Hematopoietic multipotent progenitor cell treated with erythropoietin and hydrocortisone succinate and interleukin-3 and kit ligand, for 4 days (in vitro differentiated cells): ENCODE data around the gene QRICH2.
"Not testable (repeated sequence)": the region's sequence is repeated elsewhere in the genome, so short reads cannot be mapped to it uniquely, and the experiment has no call there.

Source experiments
- DNase-seq: peaks from one replicate; pipeline ENCODE4 v3.0.0-alpha.2; 2015

The QRICH2 gene

DNA sequence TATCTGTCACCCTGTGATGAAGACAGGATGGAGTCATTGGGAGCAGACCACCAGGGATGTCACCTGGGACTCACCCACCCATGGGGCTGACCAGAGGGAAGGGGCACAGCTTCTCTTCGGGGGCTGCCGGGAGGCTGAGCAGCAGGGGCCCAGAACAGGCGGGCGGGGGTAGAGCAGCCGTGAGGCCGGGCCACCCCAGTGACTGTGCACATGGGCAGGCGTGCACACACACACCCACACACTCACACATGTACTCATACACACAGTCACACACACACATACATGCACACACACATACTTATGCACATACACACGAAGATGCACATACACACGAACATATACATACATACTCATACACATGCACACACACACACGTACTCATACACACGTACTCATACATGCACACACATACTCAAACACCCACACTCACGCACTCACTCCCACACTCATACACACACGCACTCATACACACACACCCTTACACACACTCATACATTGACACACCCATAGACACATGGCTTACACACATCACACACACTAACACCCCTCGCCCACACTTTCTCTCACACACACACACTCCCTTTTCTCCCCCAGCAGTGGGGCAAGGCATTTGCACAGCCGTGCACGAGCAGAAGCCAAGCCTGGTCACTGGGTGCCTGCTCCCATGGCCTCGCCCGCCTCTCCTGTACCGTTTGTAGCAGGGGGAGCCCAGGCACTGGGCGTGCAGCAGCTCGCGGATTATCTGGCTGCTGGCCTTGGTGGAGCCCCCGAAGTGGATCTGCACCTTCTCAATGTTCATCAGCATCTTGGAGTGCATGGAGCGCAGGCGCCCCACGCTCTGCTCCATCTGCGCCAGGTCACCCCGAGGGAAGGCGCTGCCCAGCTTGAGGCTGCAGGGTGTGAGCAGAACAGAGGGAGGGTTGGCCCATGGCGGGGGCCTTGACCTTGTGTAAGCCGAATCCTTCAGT is 30.5 kb downstream of the QRICH2 start:
- no peak for DNase-seq

GRCh38 chr17:76276461-76277299 is 31.4 kb downstream of the QRICH2 start:
- DNase-seq: no peak

DNA sequence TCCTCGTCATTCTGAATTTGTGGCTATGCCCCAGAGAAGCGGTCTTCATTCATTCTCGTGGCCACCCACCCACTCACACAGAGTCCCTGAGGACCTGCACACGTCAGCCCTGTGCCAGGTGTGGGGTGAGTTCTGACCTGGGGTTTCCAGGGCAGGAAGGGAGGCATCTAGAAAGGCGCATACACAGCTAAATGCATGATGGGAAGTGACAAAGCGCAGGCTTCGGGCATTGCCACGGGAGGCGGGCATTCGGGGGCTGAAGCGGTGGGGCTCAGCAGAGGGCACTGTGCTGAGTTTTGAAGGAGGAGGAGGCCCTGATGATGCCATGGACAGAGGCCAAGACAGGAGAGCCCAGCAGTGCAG is 32.0 kb downstream of the QRICH2 start:
- no peak for DNase-seq

GRCh38 chr17:76275382-76276068 is 32.6 kb downstream of the QRICH2 start:
- DNase-seq: no peak

DNA sequence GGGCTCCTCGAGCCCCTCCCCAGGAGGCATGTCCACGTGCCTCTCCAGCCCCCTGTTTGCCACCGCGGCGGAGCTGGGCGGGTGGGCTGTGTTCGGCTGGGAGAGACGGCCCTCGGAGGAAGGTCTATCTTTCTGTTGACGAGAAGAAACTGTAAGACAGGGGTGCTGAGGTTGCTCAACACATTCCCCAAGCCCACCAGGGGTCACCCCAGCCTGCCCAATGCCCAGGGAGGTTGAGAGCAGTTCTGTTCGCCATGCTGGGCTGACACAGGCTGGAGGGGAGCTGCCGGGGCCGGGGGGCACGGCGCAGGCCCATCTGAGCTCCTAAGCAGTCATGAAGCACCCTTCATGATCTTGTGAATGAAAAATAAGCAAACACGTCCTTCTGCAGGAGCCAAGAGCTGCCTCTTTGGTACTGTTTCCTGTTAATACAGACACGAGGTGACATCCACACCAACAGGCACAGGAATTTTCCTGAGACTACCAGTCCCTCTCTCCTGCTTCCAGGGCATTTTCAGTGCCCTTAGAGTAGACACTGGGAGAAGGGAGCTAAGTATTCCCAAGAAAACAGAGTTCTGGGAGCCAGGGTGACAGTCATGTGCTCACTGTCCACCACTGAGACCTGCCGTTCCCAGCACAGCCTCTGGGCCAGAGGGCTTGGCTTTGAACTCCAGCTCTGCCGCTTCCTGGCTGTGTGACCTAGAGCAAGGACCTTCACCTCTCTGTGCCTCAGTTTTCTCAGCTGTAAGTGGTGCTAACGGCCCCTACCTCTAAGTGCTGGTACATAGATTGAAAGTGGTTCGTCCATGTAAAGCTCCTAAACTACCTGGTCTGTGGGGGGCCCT is 33.7 kb downstream of the QRICH2 start:
- DNase-seq: no peak

DNA sequence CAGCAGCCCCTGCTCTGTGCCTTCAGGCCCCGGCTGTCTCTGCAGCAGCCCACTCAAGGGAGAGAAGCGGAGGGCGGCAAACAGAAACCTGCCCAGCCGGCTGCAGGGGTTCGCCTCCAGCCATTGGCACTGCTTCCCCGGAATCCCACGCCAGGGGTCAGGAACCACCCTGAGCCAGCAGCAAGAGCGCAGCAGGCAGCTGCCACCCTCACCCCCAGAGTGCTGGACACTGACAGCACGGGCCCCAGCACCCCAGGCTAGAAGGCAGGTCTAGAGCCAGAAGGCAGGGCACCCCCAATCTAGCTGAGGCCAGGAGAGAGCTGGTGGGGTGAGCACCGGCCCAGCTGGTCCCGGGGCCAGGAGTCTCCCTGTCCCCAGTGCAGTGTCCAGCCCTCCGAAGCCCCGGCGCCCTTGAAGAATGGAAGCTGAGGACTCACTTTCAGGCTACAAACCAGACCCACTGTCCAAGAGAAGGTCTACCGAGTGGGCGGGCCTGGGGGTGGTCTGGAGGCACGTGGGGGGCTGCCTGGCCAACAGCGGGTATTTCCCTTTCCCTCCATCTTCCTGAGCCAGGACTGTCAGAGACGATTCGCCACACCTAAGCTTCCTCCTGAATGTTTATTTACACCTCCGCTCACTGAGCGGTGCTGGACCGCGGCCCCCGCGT is 34.5 kb downstream of the QRICH2 start:
- DNase-seq: no peak

- DNase-seq: no peak
Observed at GRCh38 chr17:76272541-76273444, 35.3 kb downstream of the QRICH2 start.

GRCh38 chr17:76271669-76272540 is 36.2 kb downstream of the QRICH2 start:
- DNase-seq: peak; percentile 41

GRCh38 chr17:76270770-76271668 is 37.1 kb downstream of the QRICH2 start:
- DNase-seq: no peak

DNA sequence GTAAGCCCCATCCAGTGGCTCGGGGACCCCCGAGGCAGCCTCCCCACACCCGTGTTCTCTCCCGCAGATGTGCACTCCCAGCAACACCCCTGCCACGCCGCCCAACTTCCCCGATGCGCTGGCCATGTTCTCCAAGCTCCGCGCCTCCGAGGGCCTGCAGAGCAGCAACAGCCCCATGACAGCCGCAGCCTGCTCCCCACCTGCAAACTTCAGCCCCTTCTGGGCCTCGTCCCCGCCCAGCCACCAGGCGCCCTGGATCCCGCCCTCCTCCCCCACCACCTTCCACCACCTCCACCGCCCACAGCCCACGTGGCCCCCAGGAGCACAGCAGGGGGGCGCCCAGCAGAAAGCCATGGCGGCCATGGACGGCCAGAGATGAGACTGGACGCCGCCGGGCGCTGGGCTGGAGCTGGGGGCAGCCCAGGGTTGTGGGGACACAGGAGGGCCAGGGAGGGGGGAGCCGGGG is 37.9 kb downstream of the QRICH2 start:
- DNase-seq: no peak

GRCh38 chr17:76268991-76269981 is 38.8 kb downstream of the QRICH2 start:
- no peak for DNase-seq

DNA sequence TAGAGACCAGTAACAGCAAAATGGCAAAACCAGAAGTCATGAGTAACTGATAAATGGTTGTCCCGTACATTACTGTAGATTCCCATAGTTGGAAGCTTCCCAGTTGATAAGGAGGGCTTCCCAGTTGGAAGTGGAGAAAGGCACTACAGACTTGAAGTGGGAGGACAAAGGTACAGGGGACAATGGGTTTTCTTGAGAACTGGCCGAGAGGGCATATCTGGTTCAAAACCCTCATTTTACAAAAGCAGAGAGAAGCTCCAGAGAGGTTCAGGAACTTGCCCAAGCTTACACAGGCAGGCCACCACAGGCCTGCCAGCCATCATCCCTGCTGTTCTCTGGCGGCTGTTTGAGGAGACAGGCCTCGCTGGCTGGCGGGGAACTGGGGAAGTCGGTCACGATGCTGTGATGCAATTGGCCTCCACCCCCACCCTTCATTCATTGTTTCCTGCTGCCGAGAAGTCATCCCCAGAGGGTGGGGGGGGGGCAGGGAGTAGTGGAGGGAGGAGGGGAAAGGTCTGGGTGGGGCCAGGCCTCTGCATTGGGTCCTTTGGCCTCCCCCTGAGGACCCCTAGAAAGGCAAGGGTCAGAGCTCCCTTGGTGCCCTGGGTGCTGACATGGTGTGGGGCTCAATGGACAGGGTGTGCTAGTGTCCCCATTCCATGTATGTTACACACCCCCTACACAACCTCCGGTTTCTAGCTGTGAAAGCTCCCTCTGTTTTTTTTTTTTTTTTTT is 39.9 kb downstream of the QRICH2 start:
- peak; percentile 88 for DNase-seq

GRCh38 chr17:76267581-76268001 is 40.5 kb downstream of the QRICH2 start:
- DNase-seq: not testable (repeated sequence)

- DNase-seq: no peak
Observed at GRCh38 chr17:76267051-76267576, 41.0 kb downstream of the QRICH2 start.

GRCh38 chr17:76266244-76266938 is 41.7 kb downstream of the QRICH2 start:
- peak; percentile 58 for DNase-seq
